PC-9 (cell line): Measurements from ENCODE around the gene YWHAG. TPM values are rescaled to one million over a fixed set of nuclear protein-coding genes. Genes with fewer than 3 reads are reported as not detected.

ENCODE experiments used
- BruUV-seq: library from RNA; stranded (reverse); fragments of 400-500 nt; replicated peaks from 2 replicates; lab custom pipeline; 2021; lab: Mats Ljungman, UMichigan
- CTCF ChIA-PET: fragments of 300-600 bp; sonication (Branson Sonifier 250); formaldehyde crosslinking; loops from one replicate; lab custom pipeline; 2022; ENCODE audit warnings: antibody characterized with exemption; lab: Charles Lee
- POLR2A ChIA-PET: fragments of 300-600 bp; sonication (Branson Sonifier 250); formaldehyde crosslinking; loops from one replicate; lab custom pipeline; 2022; ENCODE audit warnings: antibody characterized with exemption; ENCODE audit not compliant: unreplicated experiment; lab: Charles Lee
- DNase-seq, 2 experiments: peaks; one replicate each; pipeline versions ENCODE4 v3.0.0 to v3.0.0-alpha.2; 2015 to 2022; ENCODE audit warnings: mixed read lengths in 1 of 2
- H2AFZ ChIP-seq: fragments of 200-600 bp; sonication (generic); 2 replicates; pipeline ENCODE4 v1.8.1; 2017; ENCODE audit warnings: antibody characterized with exemption
- H3F3A ChIP-seq: fragments of 200-600 bp; sonication (generic); 2 replicates; pipeline ENCODE4 v1.8.1; 2017; ENCODE audit warnings: antibody characterized with exemption, mild to moderate bottlenecking, low read depth; ENCODE audit not compliant: insufficient read depth
- H3K27ac ChIP-seq: fragments of 200-600 bp; sonication (generic); 2 replicates; pipeline ENCODE4 v1.6.1; 2016; ENCODE audit warnings: mixed run types
- H3K27me3 ChIP-seq: fragments of 200-600 bp; sonication (generic); 2 replicates; pipeline ENCODE4 v1.6.1; 2016; ENCODE audit warnings: low read depth, mixed run types; ENCODE audit not compliant: insufficient read depth
- H3K36me3 ChIP-seq: fragments of 200-600 bp; sonication (generic); 2 replicates; pipeline ENCODE4 v1.6.1; 2016; ENCODE audit warnings: low read depth, mixed run types
- H3K4me1 ChIP-seq: fragments of 200-600 bp; sonication (generic); replicated peaks from 2 replicates; pipeline ENCODE4 v1.6.1; 2016; ENCODE audit warnings: mixed run types; ENCODE audit not compliant: insufficient read depth
- H3K4me2 ChIP-seq: fragments of 200-600 bp; sonication (generic); 2 replicates; pipeline ENCODE4 v1.6.1; 2017; ENCODE audit warnings: mixed run types
- H3K4me3 ChIP-seq: fragments of 200-600 bp; sonication (generic); 2 replicates; pipeline ENCODE4 v1.6.1; 2016; ENCODE audit warnings: mixed run types
- H3K79me2 ChIP-seq: fragments of 200-600 bp; sonication (generic); 2 replicates; pipeline ENCODE4 v1.6.1; 2017; ENCODE audit warnings: low read depth, mixed run types
- H3K9me2 ChIP-seq: fragments of 200-600 bp; sonication (generic); 2 replicates; pipeline ENCODE4 v1.8.1; 2017; ENCODE audit warnings: mild to moderate bottlenecking; ENCODE audit not compliant: insufficient read depth
- H3K9me3 ChIP-seq: fragments of 200-600 bp; sonication (generic); 2 replicates; pipeline ENCODE4 v1.8.1; 2016; ENCODE audit warnings: low read depth; ENCODE audit not compliant: insufficient read depth
- H4K20me1 ChIP-seq: fragments of 200-600 bp; sonication (generic); 2 replicates; pipeline ENCODE4 v1.8.1; 2017; ENCODE audit not compliant: insufficient read depth
- CTCF ChIP-seq: fragments of 200-600 bp; sonication (generic); conservative IDR thresholded peaks from 2 replicates; pipeline ENCODE4 v1.6.1; 2017; ENCODE audit warnings: mixed run types, antibody characterized with exemption, mild to moderate bottlenecking, moderate library complexity
- EZH2 ChIP-seq: fragments of 200-600 bp; sonication (generic); IDR thresholded peaks from 2 replicates; pipeline ENCODE4 v1.8.0; 2017; ENCODE audit warnings: antibody characterized with exemption, low read depth
- intact Hi-C: fragments of 100-400 bp; cut with micrococcal nuclease; formaldehyde crosslinking; loops from one replicate; pipeline ENCODE4 v1.10.0; 2022; ENCODE audit not compliant: unreplicated experiment
- total RNA-seq: library from RNA; stranded (reverse); gene quantifications from 2 replicates; pipeline ENCODE4 v1.2.3, GENCODE V29; 2021

The YWHAG gene
- total RNA-seq, 1 experiment from 2014 or later, result 250 TPM

GRCh38 chr7:76349313-76349885, 9.4 kb downstream of the YWHAG start:
- no peak for TF ChIP-seq CTCF
- no peak for TF ChIP-seq EZH2
- no peaks in the 10 kb centered on the region for H3K9me3 ChIP-seq
- intact Hi-C loops, result no loop called here
- H3K4me3 ChIP-seq, result no peak overlapping the region
- peaks cover 97% of the 10 kb centered on the region for H3K79me2 ChIP-seq
- peaks cover 14% of the 10 kb centered on the region; the same call in 1 of the 2 replicates for H3K4me1 ChIP-seq
- H3K27me3 ChIP-seq, result no peaks in the 10 kb centered on the region
- H3K9me2 ChIP-seq, result no peaks in the 10 kb centered on the region
- DNase-seq, result no peak
- no peak overlapping the region for H3K27ac ChIP-seq
- H3K4me2 ChIP-seq, result no peak overlapping the region
- no peak overlapping the region for H2AFZ ChIP-seq
- ChIA-PET POLR2A (no interaction called here), CTCF (interaction anchor here (0.5 kb wide), 1 partner anchor 8 kb away, joined by 3 read pairs; no protein-coding TSS in a partner anchor)
- BruUV-seq, result no TSS peak
- H3K36me3 ChIP-seq, result peaks cover 46% of the 10 kb centered on the region
- H3F3A ChIP-seq, result peaks cover 60% of the 10 kb centered on the region
- peaks cover 85% of the 10 kb centered on the region for H4K20me1 ChIP-seq

GRCh38 chr7:76347710-76348109, 11.1 kb downstream of the YWHAG start:
- no peak overlapping the region for H3K4me3 ChIP-seq
- CTCF ChIA-PET, result no interaction called here
- no peak for TF ChIP-seq EZH2
- TF ChIP-seq CTCF, result no peak
- POLR2A ChIA-PET, result interaction anchor here (0.6 kb wide), 1 partner anchor 477 kb away, joined by 15 read pairs; no protein-coding TSS in a partner anchor
- peaks cover 70% of the 10 kb centered on the region for H3F3A ChIP-seq
- no peak for DNase-seq
- H3K4me2 ChIP-seq, result no peak overlapping the region
- H3K9me3 ChIP-seq, result no peaks in the 10 kb centered on the region
- H2AFZ ChIP-seq, result no peak overlapping the region
- peaks cover 16% of the 10 kb centered on the region for H3K4me1 ChIP-seq
- peaks cover 97% of the 10 kb centered on the region for H3K79me2 ChIP-seq
- peaks cover 57% of the 10 kb centered on the region for H3K36me3 ChIP-seq
- no peaks in the 10 kb centered on the region for H3K9me2 ChIP-seq
- intact Hi-C loops, result no loop called here
- H3K27me3 ChIP-seq, result no peaks in the 10 kb centered on the region
- H3K27ac ChIP-seq, result no peak overlapping the region
- no TSS peak for BruUV-seq
- peaks cover 79% of the 10 kb centered on the region for H4K20me1 ChIP-seq

GRCh38 chr7:76346778-76347177, 12.0 kb downstream of the YWHAG start:
- Histone ChIP-seq H2AFZ (no peak overlapping the region), H3K4me2 (no peak overlapping the region), H3K79me2 (peaks cover 97% of the 10 kb centered on the region), H3K9me2 (no peaks in the 10 kb centered on the region), H3K9me3 (no peaks in the 10 kb centered on the region), H3K4me1 (peaks cover 25% of the 10 kb centered on the region), H3F3A (peaks cover 64% of the 10 kb centered on the region), H3K27me3 (no peaks in the 10 kb centered on the region), H3K4me3 (no peak overlapping the region), H4K20me1 (peaks cover 70% of the 10 kb centered on the region), H3K27ac (no peak overlapping the region; the same call in 1 of the 2 replicates), H3K36me3 (peaks cover 57% of the 10 kb centered on the region)
- POLR2A ChIA-PET, result no interaction called here
- TF ChIP-seq CTCF, result no peak
- TF ChIP-seq EZH2, result no peak
- CTCF ChIA-PET, result no interaction called here
- intact Hi-C loops, result no loop called here
- no TSS peak for BruUV-seq
- no peak for DNase-seq
